ENCODE results near the gene CAPZB.

The CAPZB gene

DNA sequence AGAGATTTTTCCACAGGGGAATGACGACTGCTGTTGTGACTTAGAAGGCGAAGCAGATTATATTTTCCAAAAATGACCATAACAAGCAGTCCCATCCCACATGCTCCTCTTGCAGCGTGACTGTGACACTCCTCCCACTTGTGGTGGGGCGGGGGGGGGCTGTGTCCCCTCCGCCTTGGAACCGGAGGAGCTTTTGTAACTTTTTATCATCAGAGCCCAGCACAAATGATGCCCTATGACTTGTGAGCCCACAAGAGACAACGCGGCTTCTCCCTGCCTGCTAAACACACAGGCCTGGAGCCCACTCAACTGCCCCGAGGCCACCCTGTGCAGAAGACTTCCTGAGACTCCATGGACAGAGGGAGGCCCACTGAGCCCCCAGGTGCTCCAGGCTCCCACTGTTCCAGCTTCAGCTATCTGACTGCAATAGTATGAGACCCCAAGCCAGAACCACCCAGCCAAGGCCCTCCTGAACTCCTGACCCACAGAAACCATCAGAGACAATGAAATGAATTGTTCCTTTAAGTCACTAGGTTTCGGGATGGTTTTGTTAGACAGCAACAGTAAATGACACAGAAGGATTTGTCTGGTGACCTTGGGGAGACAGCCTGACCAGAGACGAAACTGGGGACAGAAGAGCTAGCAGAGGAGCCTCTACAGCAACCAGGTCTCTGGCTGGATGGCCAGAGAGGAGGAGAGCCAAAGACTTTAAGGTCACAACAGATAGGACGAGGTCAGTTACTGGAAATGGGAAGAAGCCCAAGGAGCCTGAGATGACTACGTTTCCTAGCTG is 58.8 kb downstream of the CAPZB start:
- Mint-ChIP-seq H3K4me1 (ENCODE audit: low read depth) (peaks cover 86% of the 10 kb centered on the region), H3K27ac (peak overlapping the region; percentile 91), H3K36me3 (no peaks in the 10 kb centered on the region), H3K27me3 (no peaks in the 10 kb centered on the region), H3K9me3 (ENCODE audit: low read depth) (no peaks in the 10 kb centered on the region), H3K4me3 (peak overlapping the region; percentile 13)

DNA sequence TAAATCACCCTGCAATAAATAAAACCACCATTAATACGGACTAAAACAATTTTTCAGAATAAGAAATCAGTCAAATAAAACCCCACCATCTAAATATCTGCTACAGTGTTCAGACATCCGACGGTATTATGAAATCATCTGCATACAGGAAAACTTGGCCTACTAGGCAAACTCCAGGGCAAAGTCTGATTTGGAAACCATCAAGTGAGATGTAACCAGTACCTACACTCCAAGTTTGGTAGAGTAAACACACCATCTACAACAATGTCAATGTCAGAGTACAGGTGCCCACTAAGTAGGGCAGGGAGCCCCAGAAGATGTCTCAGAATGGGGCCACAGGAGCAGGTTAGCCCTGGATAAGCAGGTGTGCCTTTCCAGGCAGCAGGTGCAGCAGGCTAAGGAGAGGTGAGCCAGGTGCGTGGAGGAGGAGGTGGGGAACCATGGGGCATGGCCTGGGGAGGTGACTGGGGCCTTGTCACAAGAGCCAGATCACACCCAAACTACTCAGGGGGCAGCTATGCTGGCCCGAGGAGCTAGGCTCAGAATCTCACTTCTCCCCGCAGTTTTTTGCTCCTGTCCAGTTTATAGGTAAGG is 59.6 kb downstream of the CAPZB start:
- H3K36me3 Mint-ChIP-seq: no peaks in the 10 kb centered on the region
- no peak overlapping the region for H3K4me3 Mint-ChIP-seq
- H3K27ac Mint-ChIP-seq: peak overlapping the region; percentile 91
- peaks cover 90% of the 10 kb centered on the region for H3K4me1 Mint-ChIP-seq (ENCODE audit: low read depth)
- no peaks in the 10 kb centered on the region for H3K27me3 Mint-ChIP-seq
- no peaks in the 10 kb centered on the region for H3K9me3 Mint-ChIP-seq (ENCODE audit: low read depth)

DNA sequence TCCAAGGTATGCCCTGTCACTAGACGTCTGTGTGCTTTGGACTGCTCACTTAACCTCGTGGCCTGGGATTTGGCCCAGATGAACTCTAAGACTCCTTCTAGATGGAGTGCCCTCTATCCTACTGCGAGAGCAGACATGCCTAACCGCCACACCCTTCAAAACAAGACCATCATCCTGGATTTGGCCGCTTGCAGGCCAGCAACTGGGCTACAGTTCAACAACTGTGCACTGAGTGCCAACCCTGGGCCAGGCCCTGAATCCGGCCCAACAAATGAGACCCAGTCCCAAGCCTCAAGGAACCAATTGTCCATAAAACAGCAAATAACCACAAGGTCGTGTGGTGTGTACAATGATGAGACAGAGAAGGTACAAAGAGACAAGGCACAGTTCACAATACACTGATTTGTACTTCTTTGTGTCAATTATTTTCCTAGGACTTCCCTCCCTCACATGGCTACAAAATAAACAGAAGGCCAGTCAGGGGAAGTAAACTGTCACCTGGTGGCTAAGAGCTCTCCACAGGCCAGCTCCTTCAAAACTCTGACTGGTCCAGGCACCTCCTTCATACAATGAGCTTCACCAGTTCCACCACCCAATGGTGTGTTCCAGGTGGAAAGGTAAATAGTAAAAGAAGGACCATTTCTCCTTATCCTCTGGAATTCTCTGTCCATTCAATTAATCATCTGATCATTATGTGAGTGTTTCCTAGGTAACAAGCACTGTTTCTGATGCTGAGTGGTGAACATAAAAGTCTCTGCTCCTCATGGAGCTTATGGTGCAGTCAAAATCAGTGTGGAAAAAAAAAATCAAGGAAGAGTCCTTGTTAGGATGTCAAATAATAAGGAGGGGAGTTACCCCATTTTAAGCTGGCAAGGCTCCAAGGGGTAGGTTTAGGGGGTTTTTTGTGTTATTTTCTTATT is 60.4 kb downstream of the CAPZB start:
- no peaks in the 10 kb centered on the region for H3K36me3 Mint-ChIP-seq
- H3K9me3 Mint-ChIP-seq (ENCODE audit: low read depth): no peaks in the 10 kb centered on the region
- no peaks in the 10 kb centered on the region for H3K27me3 Mint-ChIP-seq
- peak overlapping the region; percentile 9 for H3K4me3 Mint-ChIP-seq
- peaks cover 85% of the 10 kb centered on the region for H3K4me1 Mint-ChIP-seq (ENCODE audit: low read depth)
- peak overlapping the region; percentile 87 for H3K27ac Mint-ChIP-seq

DNA sequence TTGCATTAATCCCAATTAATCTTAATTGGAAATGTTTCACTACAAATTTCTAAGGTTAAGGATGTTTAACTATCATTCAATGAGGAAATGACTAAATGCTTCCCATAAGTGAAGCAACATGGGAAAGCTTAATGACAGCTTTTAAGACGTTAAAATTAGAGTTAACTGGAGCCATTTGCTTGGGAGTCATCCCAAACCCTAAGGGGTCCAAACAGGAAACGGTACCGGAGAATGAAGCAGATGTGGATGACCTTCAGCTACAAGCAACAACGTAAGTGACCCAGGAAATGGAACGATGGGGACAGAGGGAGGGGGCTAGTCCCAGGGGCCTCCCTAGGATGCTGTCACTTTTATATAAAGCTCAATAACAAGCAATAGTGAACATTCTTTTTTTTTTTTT is 62.2 kb downstream of the CAPZB start:
- H3K9me3 Mint-ChIP-seq (ENCODE audit: low read depth): no peaks in the 10 kb centered on the region
- peaks cover 6% of the 10 kb centered on the region for H3K36me3 Mint-ChIP-seq
- no peaks in the 10 kb centered on the region for H3K27me3 Mint-ChIP-seq
- peak overlapping the region; percentile 92 for H3K27ac Mint-ChIP-seq
- H3K4me3 Mint-ChIP-seq: no peak overlapping the region
- peaks cover 81% of the 10 kb centered on the region for H3K4me1 Mint-ChIP-seq (ENCODE audit: low read depth)

DNA sequence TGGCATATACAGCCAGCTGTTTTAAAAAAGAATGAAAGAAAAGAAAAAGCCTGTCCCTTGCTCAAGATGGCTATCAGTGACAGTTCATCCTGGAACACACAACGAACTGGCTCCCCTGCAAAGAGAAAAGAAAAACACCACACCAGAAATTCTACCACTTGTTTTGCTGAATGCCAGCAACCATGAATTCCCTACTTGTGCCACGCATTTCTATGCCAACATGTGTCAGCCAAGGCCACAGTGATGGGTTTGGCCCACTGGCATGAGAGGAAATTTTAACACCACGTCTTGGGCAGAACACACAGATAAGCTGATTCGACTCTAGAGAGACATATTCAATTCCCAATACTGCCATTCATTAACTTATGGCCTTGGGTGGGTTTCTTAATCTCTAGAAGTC is 64.0 kb downstream of the CAPZB start:
- Mint-ChIP-seq H3K36me3 (peaks cover 7% of the 10 kb centered on the region), H3K27me3 (no peaks in the 10 kb centered on the region), H3K9me3 (ENCODE audit: low read depth) (no peaks in the 10 kb centered on the region), H3K27ac (peak overlapping the region; percentile 86), H3K4me3 (no peak overlapping the region), H3K4me1 (ENCODE audit: low read depth) (peaks cover 77% of the 10 kb centered on the region)

DNA sequence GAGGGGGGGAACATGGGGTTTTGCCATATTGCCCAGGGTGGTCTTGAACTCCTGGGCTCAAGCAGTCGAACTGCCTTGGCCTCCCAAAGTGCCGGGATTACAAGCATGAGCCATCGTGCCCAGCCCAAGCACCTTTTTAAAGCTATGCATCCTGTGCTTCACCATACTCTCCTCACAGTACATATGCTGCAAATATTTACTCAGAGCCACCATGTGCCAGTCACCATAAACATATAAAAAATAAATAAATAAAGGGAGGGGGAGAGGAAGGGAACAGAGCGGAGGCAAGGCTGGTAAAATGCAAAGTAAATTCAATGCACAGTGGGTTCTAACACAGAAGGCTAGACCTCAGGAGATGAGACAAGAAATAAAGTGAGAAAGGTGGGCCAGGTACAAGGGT is 64.7 kb downstream of the CAPZB start:
- Mint-ChIP-seq H3K4me1 (ENCODE audit: low read depth) (peaks cover 72% of the 10 kb centered on the region), H3K36me3 (peaks cover 7% of the 10 kb centered on the region), H3K4me3 (no peak overlapping the region), H3K27me3 (no peaks in the 10 kb centered on the region), H3K9me3 (ENCODE audit: low read depth) (no peaks in the 10 kb centered on the region), H3K27ac (peak overlapping the region; percentile 86)

DNA sequence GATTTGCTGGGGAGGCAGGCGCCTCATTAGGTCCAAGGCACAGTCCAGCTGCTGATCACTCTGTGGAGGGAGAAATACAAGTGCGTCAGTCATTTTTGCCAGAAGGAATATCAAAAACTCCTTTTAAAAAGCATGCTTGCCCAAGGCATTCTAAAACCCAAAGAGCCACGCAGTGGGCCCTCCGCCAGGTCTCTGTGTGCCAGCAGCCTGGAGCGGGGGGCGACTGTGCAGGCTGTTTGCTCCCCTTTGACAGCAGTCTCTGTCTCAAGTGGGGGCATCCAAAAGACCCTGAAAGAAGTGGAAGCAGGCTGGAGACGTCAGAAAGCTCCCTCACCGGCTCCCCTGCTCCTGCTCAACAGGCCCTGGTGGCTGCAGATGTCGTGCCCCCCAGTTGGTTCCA is 65.6 kb downstream of the CAPZB start:
- Mint-ChIP-seq H3K4me3 (no peak overlapping the region), H3K27ac (peak overlapping the region; percentile 58), H3K27me3 (no peaks in the 10 kb centered on the region), H3K9me3 (ENCODE audit: low read depth) (no peaks in the 10 kb centered on the region), H3K4me1 (ENCODE audit: low read depth) (peaks cover 72% of the 10 kb centered on the region), H3K36me3 (peaks cover 7% of the 10 kb centered on the region)

DNA sequence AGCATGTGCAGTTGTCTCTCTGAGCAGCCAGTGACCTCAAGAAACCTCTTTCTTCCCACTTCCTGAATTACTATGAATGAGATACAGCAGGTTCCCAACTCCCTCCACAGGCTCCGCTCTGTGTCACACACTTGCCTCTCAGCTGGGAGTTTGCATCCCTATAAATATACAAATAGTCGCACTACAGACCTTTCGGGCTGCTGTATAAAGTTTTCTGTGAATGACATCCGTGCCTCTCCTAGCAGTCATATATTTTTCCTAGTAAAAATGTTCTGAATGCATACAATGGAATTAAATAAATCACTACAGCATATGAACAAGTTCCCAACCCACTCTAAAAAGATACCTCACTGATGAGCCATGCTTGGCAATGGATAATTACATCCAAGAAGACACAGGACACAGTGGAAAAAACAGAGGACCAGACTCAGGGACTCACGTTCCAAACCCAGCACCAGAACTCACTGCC is 66.8 kb downstream of the CAPZB start:
- H3K4me3 Mint-ChIP-seq: no peak overlapping the region
- no peaks in the 10 kb centered on the region for H3K9me3 Mint-ChIP-seq (ENCODE audit: low read depth)
- H3K27me3 Mint-ChIP-seq: no peaks in the 10 kb centered on the region
- H3K4me1 Mint-ChIP-seq (ENCODE audit: low read depth): peaks cover 74% of the 10 kb centered on the region
- peak overlapping the region; percentile 43 for H3K27ac Mint-ChIP-seq
- H3K36me3 Mint-ChIP-seq: peaks cover 7% of the 10 kb centered on the region

DNA sequence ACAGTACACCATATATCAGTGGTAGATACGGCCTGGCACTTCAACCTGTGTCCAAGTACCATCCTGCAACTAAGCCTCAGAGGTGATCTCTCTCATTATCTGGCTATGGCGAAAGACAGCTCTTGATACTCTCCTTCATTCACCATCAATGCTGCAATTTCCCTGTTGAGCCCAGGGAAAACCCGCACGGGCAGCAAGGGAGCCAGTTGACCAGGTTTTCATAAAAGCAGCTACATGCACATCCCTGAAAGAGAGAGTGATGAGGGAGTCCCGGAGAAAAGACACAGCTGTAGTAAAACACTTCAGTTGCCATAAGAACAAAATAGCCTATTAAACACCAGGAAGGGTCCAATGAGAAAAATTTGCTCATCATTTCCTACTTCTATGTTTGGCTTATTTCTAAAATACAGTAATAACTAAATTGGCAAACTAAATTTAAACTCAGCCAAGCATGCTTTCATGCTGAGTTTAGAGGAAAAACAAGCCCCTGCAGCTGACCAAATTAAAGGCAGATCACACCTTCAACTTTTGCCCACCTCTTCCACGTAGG is 68.3 kb downstream of the CAPZB start:
- H3K36me3 Mint-ChIP-seq: peaks cover 7% of the 10 kb centered on the region
- H3K4me3 Mint-ChIP-seq: no peak overlapping the region
- H3K9me3 Mint-ChIP-seq (ENCODE audit: low read depth): no peaks in the 10 kb centered on the region
- H3K4me1 Mint-ChIP-seq (ENCODE audit: low read depth): peaks cover 68% of the 10 kb centered on the region
- no peaks in the 10 kb centered on the region for H3K27me3 Mint-ChIP-seq
- peak overlapping the region; percentile 61 for H3K27ac Mint-ChIP-seq

DNA sequence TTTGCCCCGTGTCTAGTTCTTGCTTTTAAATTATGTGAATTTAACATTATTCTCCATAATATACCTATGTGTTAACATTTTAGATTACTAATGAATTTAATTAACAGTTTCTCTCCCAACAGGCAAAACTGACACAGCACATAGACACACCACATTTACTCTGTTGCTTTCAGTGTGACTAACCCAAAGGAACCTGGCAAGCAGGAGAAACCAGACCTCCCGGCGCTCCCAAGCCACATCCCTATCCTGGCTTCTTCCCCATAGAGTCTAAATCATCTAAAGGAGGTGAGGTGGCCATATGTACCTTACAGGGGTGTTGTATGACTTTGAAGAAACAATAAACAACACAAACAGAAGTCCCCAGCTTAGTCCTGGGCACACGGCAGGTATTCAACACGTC is 69.2 kb downstream of the CAPZB start:
- Mint-ChIP-seq H3K4me3 (no peak overlapping the region), H3K4me1 (ENCODE audit: low read depth) (peaks cover 66% of the 10 kb centered on the region), H3K27me3 (no peaks in the 10 kb centered on the region), H3K9me3 (ENCODE audit: low read depth) (no peaks in the 10 kb centered on the region), H3K36me3 (peaks cover 7% of the 10 kb centered on the region), H3K27ac (peak overlapping the region; percentile 61)

DNA sequence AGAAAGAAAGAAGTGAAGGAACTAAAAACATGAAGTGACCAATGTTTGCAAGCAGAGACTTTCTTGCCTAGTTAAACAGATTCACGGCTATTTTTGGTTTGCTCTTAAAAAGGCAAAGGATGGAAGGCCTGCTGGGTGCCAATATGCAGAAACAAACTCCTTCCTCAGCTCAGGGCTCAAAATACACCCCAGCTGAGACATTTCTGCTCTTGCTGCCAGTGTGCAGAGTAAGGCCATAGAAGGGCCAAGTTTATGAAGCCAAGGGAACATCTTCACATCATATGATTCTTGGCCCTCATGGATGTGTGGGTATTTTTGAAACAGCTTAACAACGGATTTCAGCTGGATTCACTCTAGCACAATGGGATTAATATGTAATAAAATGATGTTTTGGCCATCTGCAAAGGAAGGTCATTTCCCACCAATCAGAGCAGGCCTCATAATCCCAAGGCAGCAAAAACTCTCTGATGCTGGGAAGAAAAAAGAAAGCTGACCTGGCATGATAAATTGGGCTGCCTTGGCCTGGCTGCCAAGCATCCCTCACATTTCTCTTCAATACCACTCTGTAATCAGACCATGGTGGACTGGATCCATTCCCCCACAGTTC is 70.7 kb downstream of the CAPZB start:
- Mint-ChIP-seq H3K27ac (peak overlapping the region; percentile 75), H3K9me3 (ENCODE audit: low read depth) (no peaks in the 10 kb centered on the region), H3K4me1 (ENCODE audit: low read depth) (peaks cover 71% of the 10 kb centered on the region), H3K36me3 (peaks cover 7% of the 10 kb centered on the region), H3K27me3 (no peaks in the 10 kb centered on the region), H3K4me3 (no peak overlapping the region)

DNA sequence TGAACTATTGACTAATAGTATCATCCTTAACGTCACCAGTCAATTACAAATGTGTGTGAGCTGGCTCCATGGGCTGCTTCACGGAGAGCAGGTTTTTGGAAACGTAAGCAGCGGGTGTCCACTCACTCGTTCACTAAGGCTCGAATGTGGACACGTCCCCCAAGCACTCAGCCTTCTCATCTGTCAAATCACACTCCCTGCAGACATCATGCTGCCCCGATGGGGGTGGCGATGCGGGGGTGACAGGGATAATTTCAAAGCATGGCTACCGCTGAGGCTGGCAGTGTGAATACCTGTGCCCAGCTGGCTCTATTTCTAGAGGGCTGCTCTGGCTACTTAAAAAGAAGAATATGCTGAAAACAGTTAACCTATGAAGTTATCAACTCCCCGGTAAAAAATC is 71.3 kb downstream of the CAPZB start:
- H3K27me3 Mint-ChIP-seq: no peaks in the 10 kb centered on the region
- no peaks in the 10 kb centered on the region for H3K9me3 Mint-ChIP-seq (ENCODE audit: low read depth)
- H3K4me3 Mint-ChIP-seq: no peak overlapping the region
- peaks cover 7% of the 10 kb centered on the region for H3K36me3 Mint-ChIP-seq
- peaks cover 71% of the 10 kb centered on the region for H3K4me1 Mint-ChIP-seq (ENCODE audit: low read depth)
- H3K27ac Mint-ChIP-seq: peak overlapping the region; percentile 75

DNA sequence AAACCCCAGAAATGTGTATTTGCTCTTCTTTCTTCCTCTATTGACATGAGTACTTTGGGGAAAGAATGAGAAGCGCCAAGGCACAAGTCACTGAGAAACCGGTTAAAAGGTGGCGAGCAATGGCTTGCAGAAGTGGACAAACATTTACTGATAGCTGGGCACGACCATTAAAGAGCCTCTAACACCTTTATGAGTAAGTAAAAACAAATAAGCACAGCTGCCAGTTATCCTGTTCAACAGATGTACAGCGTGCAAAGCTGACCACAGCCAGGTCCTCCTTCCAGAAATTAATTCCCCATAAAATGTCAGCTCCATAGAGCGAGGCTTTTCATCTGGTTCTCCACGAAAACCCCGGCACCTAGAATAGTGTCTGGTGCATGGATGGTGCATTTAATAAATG is 72.7 kb downstream of the CAPZB start:
- Mint-ChIP-seq H3K36me3 (no peaks in the 10 kb centered on the region), H3K4me1 (ENCODE audit: low read depth) (peaks cover 72% of the 10 kb centered on the region), H3K27ac (no peak overlapping the region), H3K9me3 (ENCODE audit: low read depth) (no peaks in the 10 kb centered on the region), H3K27me3 (no peaks in the 10 kb centered on the region), H3K4me3 (no peak overlapping the region)

DNA sequence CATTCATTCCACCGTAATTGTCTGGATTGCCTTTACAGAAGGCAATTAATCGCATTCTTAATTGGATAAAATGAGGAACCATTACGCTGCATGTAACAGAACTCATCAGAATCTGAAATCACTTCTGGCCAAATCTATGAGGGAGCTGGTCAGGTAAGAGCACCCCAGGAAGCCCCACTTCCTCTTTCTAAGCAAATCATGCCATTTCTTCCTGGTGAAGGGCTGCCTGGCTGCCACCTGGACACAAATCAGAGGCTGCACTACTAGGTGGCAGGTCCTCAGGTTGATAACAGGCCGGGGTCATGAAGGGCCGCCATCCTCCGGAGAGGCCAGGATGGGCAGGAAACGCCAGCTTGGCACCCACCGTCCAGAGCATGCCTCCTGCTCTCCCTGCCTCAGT is 73.7 kb downstream of the CAPZB start:
- Mint-ChIP-seq H3K36me3 (no peaks in the 10 kb centered on the region), H3K27ac (peak overlapping the region; percentile 54), H3K4me1 (ENCODE audit: low read depth) (peaks cover 73% of the 10 kb centered on the region), H3K9me3 (ENCODE audit: low read depth) (no peaks in the 10 kb centered on the region), H3K4me3 (no peak overlapping the region), H3K27me3 (no peaks in the 10 kb centered on the region)

Measured in activated naive CD8-positive, alpha-beta T cell (primary cell).